ENCODE data around the gene RREB1. TPM values are rescaled to one million over a fixed set of nuclear protein-coding genes. Genes with fewer than 3 reads are reported as not detected.

The RREB1 gene
- polyA plus RNA-seq, 1 donor from 2014 or later: not detected

GRCh38 chr6:7145585-7145884 is 37.8 kb downstream of the RREB1 start:
- Histone ChIP-seq H2AFZ (ENCODE audit: low read depth, low read length) (no peak overlapping the region), H3K9me3 (ENCODE audit: low read length) (no peaks in the 10 kb centered on the region), H3K9ac (ENCODE audit: low read length) (no peak overlapping the region), H3K27ac (ENCODE audit: low read length) (no peak overlapping the region), H3K4me2 (ENCODE audit: low read length) (no peak overlapping the region), H3K79me2 (replicated peaks; ENCODE audit: insufficient read depth, low read length) (no peaks in the 10 kb centered on the region), H3K36me3 (ENCODE audit: insufficient read depth, low read length) (no peaks in the 10 kb centered on the region), H3K9me2 (ENCODE audit: insufficient read depth, low read length) (no peaks in the 10 kb centered on the region), H3K27me3 (ENCODE audit: insufficient read depth, low read depth, low read length) (no peaks in the 10 kb centered on the region), H4K20me1 (ENCODE audit: insufficient read depth) (no peaks in the 10 kb centered on the region), H3F3A (ENCODE audit: insufficient read depth, low read length, poor library complexity, severe bottlenecking) (no peaks in the 10 kb centered on the region), H3K4me3 (ENCODE audit: low read length) (no peak overlapping the region)
- TF ChIP-seq EZH2 (IDR thresholded peaks at IDR 0.05; ENCODE audit: borderline replicate concordance, insufficient read depth, low read length, poor library complexity, severe bottlenecking) (no peak), RAD21 (conservative IDR thresholded peaks at IDR 0.05) (no peak), REST (IDR thresholded peaks at IDR 0.05; ENCODE audit: borderline replicate concordance) (no peak), POLR2AphosphoS5 (IDR thresholded peaks at IDR 0.05) (no peak), TAF1 (IDR thresholded peaks at IDR 0.05; ENCODE audit: low read depth) (no peak), EP300 (conservative IDR thresholded peaks at IDR 0.05; ENCODE audit: poor library complexity, severe bottlenecking) (no peak)

GRCh38 chr6:7145885-7146828 is 38.4 kb downstream of the RREB1 start:
- Histone ChIP-seq H3F3A (ENCODE audit: insufficient read depth, low read length, poor library complexity, severe bottlenecking) (no peaks in the 10 kb centered on the region), H4K20me1 (ENCODE audit: insufficient read depth) (no peaks in the 10 kb centered on the region), H3K36me3 (ENCODE audit: insufficient read depth, low read length) (no peaks in the 10 kb centered on the region), H3K9me3 (ENCODE audit: low read length) (no peaks in the 10 kb centered on the region), H3K27me3 (ENCODE audit: insufficient read depth, low read depth, low read length) (no peaks in the 10 kb centered on the region), H3K9ac (ENCODE audit: low read length) (no peak overlapping the region), H3K9me2 (ENCODE audit: insufficient read depth, low read length) (no peaks in the 10 kb centered on the region), H3K4me2 (ENCODE audit: low read length) (no peak overlapping the region), H3K4me3 (ENCODE audit: low read length) (no peak overlapping the region), H3K27ac (ENCODE audit: low read length) (no peak overlapping the region), H2AFZ (ENCODE audit: low read depth, low read length) (no peak overlapping the region), H3K79me2 (replicated peaks; ENCODE audit: insufficient read depth, low read length) (no peaks in the 10 kb centered on the region)
- no peak for TF ChIP-seq REST (IDR thresholded peaks at IDR 0.05; ENCODE audit: borderline replicate concordance)
- no peak for TF ChIP-seq EP300 (conservative IDR thresholded peaks at IDR 0.05; ENCODE audit: poor library complexity, severe bottlenecking)
- no peak for TF ChIP-seq RAD21 (conservative IDR thresholded peaks at IDR 0.05)
- TF ChIP-seq CTCF (IDR thresholded peaks at IDR 0.05; ENCODE audit: poor library complexity, severe bottlenecking): no peak
